ENCODE data around the gene ZNF341.
"Not testable (repeated sequence)": the region's sequence is repeated elsewhere in the genome, so short reads cannot be mapped to it uniquely, and the experiment has no call there.

The ZNF341 gene

DNA sequence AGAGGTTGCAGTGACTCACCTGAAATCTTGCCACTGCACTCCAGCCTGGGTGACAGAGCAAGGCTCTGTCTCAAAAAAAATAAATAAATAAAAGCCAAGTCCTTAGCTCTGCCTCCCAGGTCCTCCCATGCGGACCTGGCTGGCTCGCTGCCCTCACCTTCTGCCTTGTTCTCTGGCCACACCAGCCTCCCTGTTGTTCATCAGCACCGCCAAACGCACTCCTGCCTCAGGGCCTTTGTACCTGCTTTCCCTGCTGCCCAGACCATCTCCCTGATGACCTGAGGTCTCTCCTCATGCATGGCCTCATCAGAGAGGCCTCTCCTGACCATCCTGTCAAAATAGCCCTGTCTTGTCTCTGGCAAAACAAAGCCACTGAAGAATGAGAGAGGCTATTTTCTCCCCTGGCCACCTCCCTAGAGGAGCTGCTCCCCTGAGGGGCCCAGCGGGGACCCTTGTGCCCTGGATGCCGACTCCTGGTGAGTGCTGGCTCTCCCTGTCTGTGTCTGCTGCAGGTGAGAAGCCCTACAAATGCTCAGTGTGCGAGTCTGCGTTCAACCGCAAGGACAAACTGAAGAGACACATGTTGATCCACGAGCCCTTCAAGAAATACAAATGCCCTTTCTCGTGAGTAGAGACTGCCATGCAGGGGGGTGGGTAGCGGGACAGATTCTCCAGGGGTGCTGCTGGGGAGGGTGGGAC, 56.7 kb downstream of the ZNF341 start:
- Histone ChIP-seq H3K27me3 (ENCODE audit: control insufficient read depth in 1 of 2, insufficient read depth in 2 of 2, low read length in 2 of 2) (no peaks in the 10 kb centered on the region), H3K36me3 (ENCODE audit: control insufficient read depth in 2 of 2, insufficient read depth in 2 of 2, low read length in 2 of 2) (peaks cover 0 to 2% of the 10 kb centered on the region in 2 donors), H3K4me1 (ENCODE audit: control insufficient read depth, insufficient read depth, low read length) (peaks cover 48% of the 10 kb centered on the region), H3K9me3 (ENCODE audit: control insufficient read depth in 2 of 2, low read length in 2 of 2) (no peaks in the 10 kb centered on the region), H3K4me3 (ENCODE audit: low read length in 2 of 2) (no peak overlapping the region), H3K9ac (ENCODE audit: low read length in 2 of 2) (peak overlapping the region in 1 of 2 donors; percentile 47), H3K27ac (ENCODE audit: low read length) (peak overlapping the region; percentile 94)

GRCh38 chr20:33789109-33789857, 57.5 kb downstream of the ZNF341 start:
- Histone ChIP-seq H3K4me1 (ENCODE audit: control insufficient read depth, insufficient read depth, low read length) (peaks cover 52% of the 10 kb centered on the region), H3K27ac (ENCODE audit: low read length) (peak overlapping the region; percentile 94), H3K9me3 (ENCODE audit: control insufficient read depth in 2 of 2, low read length in 2 of 2) (no peaks in the 10 kb centered on the region), H3K27me3 (ENCODE audit: control insufficient read depth in 1 of 2, insufficient read depth in 2 of 2, low read length in 2 of 2) (no peaks in the 10 kb centered on the region), H3K4me3 (ENCODE audit: low read length in 2 of 2) (peak overlapping the region in 1 of 2 donors; percentile 35), H3K9ac (ENCODE audit: low read length in 2 of 2) (peak overlapping the region; percentile 4 to 64), H3K36me3 (ENCODE audit: control insufficient read depth in 2 of 2, insufficient read depth in 2 of 2, low read length in 2 of 2) (peaks cover 0 to 2% of the 10 kb centered on the region in 2 donors)

DNA sequence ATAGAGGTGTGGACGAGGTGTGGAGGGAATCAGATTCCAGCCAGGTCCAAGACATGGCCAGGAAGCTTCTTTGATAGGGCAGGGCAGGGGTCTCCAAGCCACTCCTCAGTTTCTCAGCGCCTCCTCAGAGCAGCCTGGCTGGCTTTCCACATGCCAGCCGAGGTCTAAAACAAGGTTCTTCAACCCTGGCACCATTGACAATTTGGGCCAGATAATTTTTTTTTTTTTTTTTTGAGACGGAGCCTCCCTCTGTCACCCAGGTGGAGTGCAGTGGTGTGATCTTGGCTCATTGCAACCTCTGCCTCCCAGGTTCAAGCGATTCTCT, 58.0 kb downstream of the ZNF341 start:
- Histone ChIP-seq H3K27ac (ENCODE audit: low read length) (peak overlapping the region; percentile 94), H3K4me1 (ENCODE audit: control insufficient read depth, insufficient read depth, low read length) (peaks cover 52% of the 10 kb centered on the region), H3K9ac (ENCODE audit: low read length in 2 of 2) (peak overlapping the region in 1 of 2 donors; percentile 29), H3K4me3 (ENCODE audit: low read length in 2 of 2) (peak overlapping the region in 1 of 2 donors; percentile 35), H3K9me3 (ENCODE audit: control insufficient read depth in 2 of 2, low read length in 2 of 2) (no peaks in the 10 kb centered on the region), H3K27me3 (ENCODE audit: control insufficient read depth in 1 of 2, insufficient read depth in 2 of 2, low read length in 2 of 2) (no peaks in the 10 kb centered on the region), H3K36me3 (ENCODE audit: control insufficient read depth in 2 of 2, insufficient read depth in 2 of 2, low read length in 2 of 2) (peaks cover 0 to 2% of the 10 kb centered on the region in 2 donors)

- Histone ChIP-seq H3K4me3 (ENCODE audit: low read length in 2 of 2) (no peak overlapping the region), H3K9me3 (ENCODE audit: control insufficient read depth in 2 of 2, low read length in 2 of 2) (no peaks in the 10 kb centered on the region), H3K27ac (ENCODE audit: low read length) (peak overlapping the region; percentile 94), H3K27me3 (ENCODE audit: control insufficient read depth in 1 of 2, insufficient read depth in 2 of 2, low read length in 2 of 2) (no peaks in the 10 kb centered on the region), H3K9ac (ENCODE audit: low read length in 2 of 2) (no peak overlapping the region), H3K36me3 (ENCODE audit: control insufficient read depth in 2 of 2, insufficient read depth in 2 of 2, low read length in 2 of 2) (peaks cover 0 to 2% of the 10 kb centered on the region in 2 donors), H3K4me1 (ENCODE audit: control insufficient read depth, insufficient read depth, low read length) (peaks cover 52% of the 10 kb centered on the region)
Observed at GRCh38 chr20:33790566-33790965, 58.8 kb downstream of the ZNF341 start.

DNA sequence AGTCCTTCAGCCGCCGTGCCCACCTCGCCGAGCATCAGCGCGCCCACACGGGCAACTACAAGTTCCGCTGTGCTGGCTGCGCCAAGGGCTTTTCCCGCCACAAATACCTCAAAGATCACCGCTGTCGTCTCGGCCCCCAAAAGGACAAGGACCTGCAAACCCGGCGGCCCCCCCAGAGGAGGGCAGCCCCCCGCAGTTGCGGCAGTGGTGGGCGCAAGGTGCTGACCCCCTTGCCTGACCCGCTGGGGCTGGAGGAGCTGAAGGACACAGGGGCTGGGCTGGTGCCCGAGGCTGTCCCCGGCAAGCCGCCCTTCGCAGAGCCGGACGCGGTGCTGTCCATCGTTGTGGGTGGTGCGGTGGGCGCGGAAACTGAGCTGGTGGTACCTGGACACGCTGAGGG, 59.2 kb downstream of the ZNF341 start:
- Histone ChIP-seq H3K27me3 (ENCODE audit: control insufficient read depth in 1 of 2, insufficient read depth in 2 of 2, low read length in 2 of 2) (no peaks in the 10 kb centered on the region), H3K9ac (ENCODE audit: low read length in 2 of 2) (no peak overlapping the region), H3K4me1 (ENCODE audit: control insufficient read depth, insufficient read depth, low read length) (peaks cover 52% of the 10 kb centered on the region), H3K27ac (ENCODE audit: low read length) (peak overlapping the region; percentile 94), H3K4me3 (ENCODE audit: low read length in 2 of 2) (no peak overlapping the region), H3K36me3 (ENCODE audit: control insufficient read depth in 2 of 2, insufficient read depth in 2 of 2, low read length in 2 of 2) (peaks cover 0 to 2% of the 10 kb centered on the region in 2 donors), H3K9me3 (ENCODE audit: control insufficient read depth in 2 of 2, low read length in 2 of 2) (no peaks in the 10 kb centered on the region)

GRCh38 chr20:33791540-33791939, 59.7 kb downstream of the ZNF341 start:
- Histone ChIP-seq H3K36me3 (ENCODE audit: control insufficient read depth in 2 of 2, insufficient read depth in 2 of 2, low read length in 2 of 2) (peaks cover 0 to 2% of the 10 kb centered on the region in 2 donors), H3K27me3 (ENCODE audit: control insufficient read depth in 1 of 2, insufficient read depth in 2 of 2, low read length in 2 of 2) (no peaks in the 10 kb centered on the region), H3K4me1 (ENCODE audit: control insufficient read depth, insufficient read depth, low read length) (peaks cover 52% of the 10 kb centered on the region), H3K27ac (ENCODE audit: low read length) (peak overlapping the region; percentile 94), H3K9me3 (ENCODE audit: control insufficient read depth in 2 of 2, low read length in 2 of 2) (no peaks in the 10 kb centered on the region), H3K4me3 (ENCODE audit: low read length in 2 of 2) (no peak overlapping the region), H3K9ac (ENCODE audit: low read length in 2 of 2) (no peak overlapping the region)

- H3K4me3 ChIP-seq (ENCODE audit: low read length in 2 of 2), result no peak overlapping the region
- H3K27ac ChIP-seq (ENCODE audit: low read length), result peak overlapping the region; percentile 94
- no peaks in the 10 kb centered on the region for H3K27me3 ChIP-seq (ENCODE audit: control insufficient read depth in 1 of 2, insufficient read depth in 2 of 2, low read length in 2 of 2)
- H3K9me3 ChIP-seq (ENCODE audit: control insufficient read depth in 2 of 2, low read length in 2 of 2), result no peaks in the 10 kb centered on the region
- H3K4me1 ChIP-seq (ENCODE audit: control insufficient read depth, insufficient read depth, low read length), result peaks cover 52% of the 10 kb centered on the region
- no peak overlapping the region for H3K9ac ChIP-seq (ENCODE audit: low read length in 2 of 2)
- peaks cover 0 to 2% of the 10 kb centered on the region in 2 donors for H3K36me3 ChIP-seq (ENCODE audit: control insufficient read depth in 2 of 2, insufficient read depth in 2 of 2, low read length in 2 of 2)
Observed at GRCh38 chr20:33791959-33792597, 60.3 kb downstream of the ZNF341 start.

DNA sequence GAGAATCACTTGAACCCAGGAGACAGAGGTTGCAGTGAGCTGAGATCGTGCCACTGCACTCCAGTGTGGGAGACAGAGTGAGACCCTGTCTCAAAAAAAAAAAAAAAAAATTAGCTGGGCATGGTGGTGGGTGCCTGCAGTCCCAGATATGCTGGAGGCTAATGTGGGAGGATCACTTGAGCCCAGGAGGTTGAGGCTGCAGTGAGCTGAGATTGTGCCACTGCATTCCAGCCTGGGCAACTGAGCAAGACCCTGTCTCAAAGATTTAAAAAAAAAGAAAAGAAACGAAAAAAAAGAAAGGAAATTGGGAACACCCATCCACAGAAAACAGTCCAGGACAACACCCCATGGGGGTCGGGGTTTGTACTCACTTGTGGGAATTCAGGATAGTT, 60.8 kb downstream of the ZNF341 start:
- not testable (repeated sequence) for H3K9ac ChIP-seq (ENCODE audit: low read length in 2 of 2); H3K27me3 ChIP-seq (ENCODE audit: control insufficient read depth in 1 of 2, insufficient read depth in 2 of 2, low read length in 2 of 2); H3K36me3 ChIP-seq (ENCODE audit: control insufficient read depth in 2 of 2, insufficient read depth in 2 of 2, low read length in 2 of 2); H3K9me3 ChIP-seq (ENCODE audit: control insufficient read depth in 2 of 2, low read length in 2 of 2)
- peak overlapping the region in 1 of 2 donors; percentile 22 for H3K4me3 ChIP-seq (ENCODE audit: low read length in 2 of 2)
- H3K4me1 ChIP-seq (ENCODE audit: control insufficient read depth, insufficient read depth, low read length), result peaks cover 51% of the 10 kb centered on the region
- peak overlapping the region; percentile 94 for H3K27ac ChIP-seq (ENCODE audit: low read length)

DNA sequence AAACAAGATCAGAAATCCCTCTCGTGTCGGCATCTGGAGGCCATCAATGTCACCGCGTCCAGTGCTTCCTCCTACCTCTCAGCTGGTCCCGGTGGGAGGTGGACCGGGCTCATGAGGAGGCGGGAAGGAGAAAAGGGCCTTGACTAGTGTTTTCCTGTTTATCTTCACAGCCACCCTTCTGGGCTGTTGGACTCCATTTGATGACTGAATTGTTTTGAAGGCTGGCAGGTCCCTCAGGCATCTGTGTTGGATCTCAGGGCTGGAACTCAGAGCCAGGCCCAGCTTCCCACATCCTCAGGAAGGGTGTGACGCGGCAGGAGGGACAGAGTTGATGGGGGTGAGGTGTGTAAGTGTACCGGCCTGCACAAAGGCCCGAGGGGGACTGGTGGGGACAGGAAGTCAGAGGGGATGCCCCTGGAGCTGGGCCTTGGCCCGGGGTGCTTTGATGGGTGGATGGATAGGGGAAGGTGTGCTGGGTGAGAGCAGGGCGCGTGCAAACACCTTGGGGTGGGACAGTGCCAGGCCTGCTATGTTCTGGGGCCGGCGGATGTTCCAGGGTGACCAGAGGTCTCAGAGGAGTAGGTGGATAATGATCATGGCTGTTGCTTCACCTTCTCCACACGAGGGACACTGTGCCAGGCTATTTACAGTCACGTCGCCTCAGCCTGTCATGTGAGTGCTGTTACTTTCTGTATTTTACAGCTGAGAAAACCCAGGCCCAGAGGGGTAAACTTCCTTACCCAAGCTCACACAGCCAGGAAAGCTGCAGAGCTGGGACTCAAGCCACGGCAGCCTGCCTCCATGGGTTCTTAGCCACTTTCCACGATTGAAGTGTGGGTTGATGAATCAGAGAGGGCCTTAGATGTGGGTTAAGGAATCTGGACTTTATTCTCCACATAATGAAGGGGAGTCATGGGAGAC, 61.5 kb downstream of the ZNF341 start:
- Histone ChIP-seq H3K27me3 (ENCODE audit: control insufficient read depth in 1 of 2, insufficient read depth in 2 of 2, low read length in 2 of 2) (no peaks in the 10 kb centered on the region), H3K27ac (ENCODE audit: low read length) (peak overlapping the region; percentile 94), H3K4me1 (ENCODE audit: control insufficient read depth, insufficient read depth, low read length) (peaks cover 50% of the 10 kb centered on the region), H3K4me3 (ENCODE audit: low read length in 2 of 2) (peak overlapping the region in 1 of 2 donors; percentile 40), H3K9ac (ENCODE audit: low read length in 2 of 2) (peak overlapping the region in 1 of 2 donors; percentile 36), H3K9me3 (ENCODE audit: control insufficient read depth in 2 of 2, low read length in 2 of 2) (no peaks in the 10 kb centered on the region), H3K36me3 (ENCODE audit: control insufficient read depth in 2 of 2, insufficient read depth in 2 of 2, low read length in 2 of 2) (peaks cover 0 to 2% of the 10 kb centered on the region in 2 donors)

GRCh38 chr20:33796263-33796906, 64.6 kb downstream of the ZNF341 start:
- Histone ChIP-seq H3K27me3 (ENCODE audit: control insufficient read depth in 1 of 2, insufficient read depth in 2 of 2, low read length in 2 of 2) (no peaks in the 10 kb centered on the region), H3K36me3 (ENCODE audit: control insufficient read depth in 2 of 2, insufficient read depth in 2 of 2, low read length in 2 of 2) (no peaks in the 10 kb centered on the region), H3K27ac (ENCODE audit: low read length) (no peak overlapping the region), H3K4me1 (ENCODE audit: control insufficient read depth, insufficient read depth, low read length) (peaks cover 21% of the 10 kb centered on the region), H3K4me3 (ENCODE audit: low read length in 2 of 2) (no peak overlapping the region), H3K9ac (ENCODE audit: low read length in 2 of 2) (no peak overlapping the region), H3K9me3 (ENCODE audit: control insufficient read depth in 2 of 2, low read length in 2 of 2) (no peaks in the 10 kb centered on the region)

All from stomach smooth muscle (tissue), 2 donors.